Epithelial cell of proximal tubule (primary cell): ENCODE results near the gene BAIAP2L1. TPM values are rescaled to one million over a fixed set of nuclear protein-coding genes. Genes with fewer than 3 reads are reported as not detected.

Experiments
- DNase-seq: peaks from one replicate; pipeline ENCODE4 v3.0.0-alpha.2; 2011; ENCODE audit warnings: low read depth
- H3K4me3 ChIP-seq: 2 replicates; pipeline ENCODE4 v1.5.1; 2011; ENCODE audit warnings: low read depth, mild to moderate bottlenecking, low read length
- total RNA-seq: library from RNA; depleted of rRNA; stranded (reverse); fragments of >200 nt; gene quantifications from 2 replicates; pipeline ENCODE4 v1.2.3, GENCODE V29; 2015
- TF ChIP-seq, protein P1 (sequence below): conservative IDR thresholded peaks from 2 replicates; pipeline ENCODE4 v1.5.1; 2012; ENCODE audit warnings: low read depth, mild to moderate bottlenecking, low read length

BAIAP2L1 gene
- total RNA-seq, 1 donor from 2014 or later = 46.8 TPM

GRCh38 chr7:98406827-98407226 is 5.9 kb upstream of the BAIAP2L1 start:
- H3K4me3 ChIP-seq = no peak overlapping the region
- DNase-seq = no peak
- TF ChIP-seq, protein P1, sequence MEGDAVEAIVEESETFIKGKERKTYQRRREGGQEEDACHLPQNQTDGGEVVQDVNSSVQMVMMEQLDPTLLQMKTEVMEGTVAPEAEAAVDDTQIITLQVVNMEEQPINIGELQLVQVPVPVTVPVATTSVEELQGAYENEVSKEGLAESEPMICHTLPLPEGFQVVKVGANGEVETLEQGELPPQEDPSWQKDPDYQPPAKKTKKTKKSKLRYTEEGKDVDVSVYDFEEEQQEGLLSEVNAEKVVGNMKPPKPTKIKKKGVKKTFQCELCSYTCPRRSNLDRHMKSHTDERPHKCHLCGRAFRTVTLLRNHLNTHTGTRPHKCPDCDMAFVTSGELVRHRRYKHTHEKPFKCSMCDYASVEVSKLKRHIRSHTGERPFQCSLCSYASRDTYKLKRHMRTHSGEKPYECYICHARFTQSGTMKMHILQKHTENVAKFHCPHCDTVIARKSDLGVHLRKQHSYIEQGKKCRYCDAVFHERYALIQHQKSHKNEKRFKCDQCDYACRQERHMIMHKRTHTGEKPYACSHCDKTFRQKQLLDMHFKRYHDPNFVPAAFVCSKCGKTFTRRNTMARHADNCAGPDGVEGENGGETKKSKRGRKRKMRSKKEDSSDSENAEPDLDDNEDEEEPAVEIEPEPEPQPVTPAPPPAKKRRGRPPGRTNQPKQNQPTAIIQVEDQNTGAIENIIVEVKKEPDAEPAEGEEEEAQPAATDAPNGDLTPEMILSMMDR = no peak

- no peak overlapping the region for H3K4me3 ChIP-seq
- no peak for DNase-seq
- TF ChIP-seq, protein P1 = no peak
These were observed 4.0 kb upstream of the BAIAP2L1 start for GRCh38 chr7:98404840-98405239.

DNA sequence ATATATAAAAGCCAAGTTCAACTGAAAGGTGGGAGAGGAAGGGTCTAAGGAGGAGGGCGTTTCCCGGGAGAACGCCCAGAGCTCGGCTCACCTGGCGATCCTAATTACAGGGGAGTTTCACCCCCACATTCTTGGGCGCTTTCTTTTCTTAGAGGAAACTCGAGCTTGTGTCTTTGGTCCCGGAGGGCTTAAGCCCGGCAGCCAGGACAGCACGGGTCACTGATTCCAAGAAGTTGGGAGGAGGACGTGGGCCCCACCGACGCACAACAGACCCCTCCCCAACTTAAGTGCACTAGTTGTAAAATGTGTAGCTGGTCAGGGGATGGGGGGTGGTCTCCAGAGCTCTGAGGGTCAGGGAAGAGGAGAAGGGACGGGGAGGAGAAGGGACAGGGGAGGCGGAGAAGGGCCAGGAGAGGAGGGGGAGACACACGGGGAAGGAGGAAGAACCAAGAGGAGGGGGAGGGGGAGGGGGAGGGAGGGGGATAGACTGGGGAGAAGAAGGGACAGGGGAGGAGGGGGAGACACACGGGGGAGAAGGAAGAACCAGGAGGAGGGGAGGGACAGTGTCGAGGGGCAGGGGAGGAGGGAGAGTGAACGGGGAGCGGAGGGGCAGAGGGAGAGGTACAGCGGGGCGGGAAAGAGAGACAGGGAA is 874 bp downstream of the BAIAP2L1 start:
- no peak for DNase-seq
- peak overlapping the region; percentile 96 for H3K4me3 ChIP-seq
- TF ChIP-seq, protein P1 = no peak

DNA sequence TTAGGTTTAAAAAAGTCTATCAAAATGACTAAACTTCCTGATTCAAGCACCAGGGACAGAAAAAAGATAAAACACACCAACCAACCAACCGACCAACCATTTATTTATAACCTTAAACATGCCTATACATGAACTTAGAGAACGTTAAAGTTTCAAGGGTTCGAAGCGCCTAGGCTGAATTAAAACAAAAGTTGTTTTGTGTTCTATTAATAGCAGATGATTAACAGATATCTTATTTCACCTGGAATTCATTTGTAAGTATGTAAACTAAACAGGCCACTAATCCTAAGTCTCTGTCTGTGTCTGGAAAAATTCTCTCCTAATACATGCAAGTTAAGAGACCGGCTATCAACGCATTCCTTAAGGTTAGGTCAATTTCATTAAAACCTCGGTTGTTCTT is 1.4 kb downstream of the BAIAP2L1 start:
- TF ChIP-seq, protein P1 = no peak
- H3K4me3 ChIP-seq = peak overlapping the region; percentile 96
- DNase-seq = no peak

- TF ChIP-seq, protein P1 = no peak
- no peak for DNase-seq
- peak overlapping the region; percentile 96 for H3K4me3 ChIP-seq
These were observed 2.1 kb downstream of the BAIAP2L1 start for GRCh38 chr7:98398567-98399372.

DNA sequence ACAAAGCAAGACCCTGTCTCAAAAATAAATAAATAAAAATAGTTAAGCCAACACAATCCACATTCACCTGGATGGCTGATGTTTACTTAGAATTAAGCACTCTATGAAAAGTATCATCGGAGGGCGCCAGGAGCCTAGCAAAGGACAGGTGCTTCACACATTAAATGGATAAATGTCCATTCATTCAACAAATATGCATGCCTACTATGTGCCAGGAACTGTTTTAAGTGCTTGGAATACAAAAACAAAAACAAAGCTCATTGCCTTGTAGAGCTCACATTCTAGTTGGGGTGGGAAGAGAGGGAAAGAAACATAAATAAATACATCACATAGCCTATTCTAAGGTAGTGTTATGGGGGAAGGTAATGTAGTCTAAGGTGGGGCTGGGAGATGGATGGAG is 4.1 kb downstream of the BAIAP2L1 start:
- DNase-seq = no peak
- H3K4me3 ChIP-seq = no peak overlapping the region
- TF ChIP-seq, protein P1 = no peak
